Measurements from ENCODE around the gene COL4A5. TPM values are rescaled to one million over a fixed set of nuclear protein-coding genes. Genes with fewer than 3 reads are reported as not detected.

Gene COL4A5
- total RNA-seq, 1 donor from 2014 or later, result 17.8 TPM

GRCh38 chrX:108399418-108400165, 40.0 kb upstream of the COL4A5 start:
- Histone ChIP-seq H3K27me3 (ENCODE audit: control insufficient read depth, insufficient read depth, low read length) (no peaks in the 10 kb centered on the region), H3K36me3 (ENCODE audit: control insufficient read depth, insufficient read depth, low read length) (no peaks in the 10 kb centered on the region), H3K4me3 (ENCODE audit: low read depth, low read length) (no peak overlapping the region)
- TF ChIP-seq CTCF (IDR thresholded peaks at IDR 0.05; ENCODE audit: insufficient read depth, low read length, poor library complexity, severe bottlenecking), result no peak
- no peak for DNase-seq (ENCODE audit: low read depth)

- no peak for DNase-seq (ENCODE audit: low read depth)
- no peak for TF ChIP-seq CTCF (IDR thresholded peaks at IDR 0.05; ENCODE audit: insufficient read depth, low read length, poor library complexity, severe bottlenecking)
These were observed 26.9 kb upstream of the COL4A5 start for GRCh38 chrX:108412783-108413182.

GRCh38 chrX:108415146-108415545, 24.5 kb upstream of the COL4A5 start:
- DNase-seq (ENCODE audit: low read depth), result no peak
- H3K4me3 ChIP-seq (ENCODE audit: low read depth, low read length), result no peak overlapping the region
- H3K27me3 ChIP-seq (ENCODE audit: control insufficient read depth, insufficient read depth, low read length), result no peaks in the 10 kb centered on the region
- H3K36me3 ChIP-seq (ENCODE audit: control insufficient read depth, insufficient read depth, low read length), result no peaks in the 10 kb centered on the region
- TF ChIP-seq CTCF (IDR thresholded peaks at IDR 0.05; ENCODE audit: insufficient read depth, low read length, poor library complexity, severe bottlenecking), result no peak

More at GRCh38 chrX:108412783-108413182, 26.9 kb upstream of the COL4A5 start:
- no peaks in the 10 kb centered on the region for H3K36me3 ChIP-seq (ENCODE audit: control insufficient read depth, insufficient read depth, low read length)
- no peak overlapping the region for H3K4me3 ChIP-seq (ENCODE audit: low read depth, low read length)
- H3K27me3 ChIP-seq (ENCODE audit: control insufficient read depth, insufficient read depth, low read length), result no peaks in the 10 kb centered on the region

GRCh38 chrX:108415891-108416290, 23.7 kb upstream of the COL4A5 start:
- H3K27me3 ChIP-seq (ENCODE audit: control insufficient read depth, insufficient read depth, low read length), result no peaks in the 10 kb centered on the region
- no peak for DNase-seq (ENCODE audit: low read depth)
- TF ChIP-seq CTCF (IDR thresholded peaks at IDR 0.05; ENCODE audit: insufficient read depth, low read length, poor library complexity, severe bottlenecking), result no peak
- H3K36me3 ChIP-seq (ENCODE audit: control insufficient read depth, insufficient read depth, low read length), result no peaks in the 10 kb centered on the region
- H3K4me3 ChIP-seq (ENCODE audit: low read depth, low read length), result no peak overlapping the region

GRCh38 chrX:108417257-108417656, 22.4 kb upstream of the COL4A5 start:
- Histone ChIP-seq H3K4me3 (ENCODE audit: low read depth, low read length) (no peak overlapping the region), H3K36me3 (ENCODE audit: control insufficient read depth, insufficient read depth, low read length) (no peaks in the 10 kb centered on the region), H3K27me3 (ENCODE audit: control insufficient read depth, insufficient read depth, low read length) (no peaks in the 10 kb centered on the region)
- TF ChIP-seq CTCF (IDR thresholded peaks at IDR 0.05; ENCODE audit: insufficient read depth, low read length, poor library complexity, severe bottlenecking), result no peak
- no peak for DNase-seq (ENCODE audit: low read depth)

- Histone ChIP-seq H3K4me3 (ENCODE audit: low read depth, low read length) (no peak overlapping the region), H3K36me3 (ENCODE audit: control insufficient read depth, insufficient read depth, low read length) (no peaks in the 10 kb centered on the region), H3K27me3 (ENCODE audit: control insufficient read depth, insufficient read depth, low read length) (peaks cover 2% of the 10 kb centered on the region)
- DNase-seq (ENCODE audit: low read depth), result no peak
- TF ChIP-seq CTCF (IDR thresholded peaks at IDR 0.05; ENCODE audit: insufficient read depth, low read length, poor library complexity, severe bottlenecking), result no peak
These were observed 20.2 kb upstream of the COL4A5 start for GRCh38 chrX:108419401-108419800.

Data from kidney epithelial cell (primary cell).